Putamen (tissue), 1 donor: Measurements from ENCODE around the gene RAB24.
"Not testable (repeated sequence)": the region's sequence is repeated elsewhere in the genome, so short reads cannot be mapped to it uniquely, and the experiment has no call there.

Source experiments
- DNase-seq: peaks from one replicate; pipeline ENCODE4 v3.0.0-alpha.2; 2016; ENCODE audit warnings: low spot score

Gene RAB24

GRCh38 chr5:177303121-177303924 lies at the start of gene RAB24, which contains the start of gene PRELID1:
Gene RAB24 (minus strand): TSS chr5:177303719. CDS start chr5:177303288, 431 bp downstream.
Gene PRELID1 (plus strand): TSS chr5:177303799. CDS start chr5:177303986, 187 bp downstream.
- peak; percentile 85 for DNase-seq

- DNase-seq: no peak
Observed at GRCh38 chr5:177353093-177353492, 49.6 kb upstream of the RAB24 start.

- peak; percentile 95 for DNase-seq
Observed at GRCh38 chr5:177351392-177352329, 48.1 kb upstream of the RAB24 start, which contains the start of gene LMAN2. Gene LMAN2 (minus strand): TSS chr5:177351668. CDS start chr5:177351647, 21 bp downstream.

GRCh38 chr5:177350776-177351391 lies 47.4 kb upstream of the RAB24 start:
- DNase-seq: no peak

- DNase-seq: no peak
Observed at GRCh38 chr5:177349762-177350161, 46.2 kb upstream of the RAB24 start.

- DNase-seq: no peak
Observed at GRCh38 chr5:177349362-177349647, 45.8 kb upstream of the RAB24 start.

- DNase-seq: no peak
Observed at GRCh38 chr5:177347699-177348098, 44.2 kb upstream of the RAB24 start.

GRCh38 chr5:177346820-177347219 lies 43.3 kb upstream of the RAB24 start:
- no peak for DNase-seq

- DNase-seq: no peak
Observed at GRCh38 chr5:177344891-177345290, 41.4 kb upstream of the RAB24 start.

- no peak for DNase-seq
Observed at GRCh38 chr5:177343777-177344176, 40.3 kb upstream of the RAB24 start.

GRCh38 chr5:177343000-177343399 lies 39.5 kb upstream of the RAB24 start:
- not testable (repeated sequence) for DNase-seq

- DNase-seq: no peak
Observed at GRCh38 chr5:177339107-177339638, 35.7 kb upstream of the RAB24 start.

GRCh38 chr5:177338251-177339106 lies 35.0 kb upstream of the RAB24 start:
- DNase-seq: no peak

GRCh38 chr5:177336603-177337494 lies 33.3 kb upstream of the RAB24 start:
- no peak for DNase-seq

GRCh38 chr5:177336112-177336511 lies 32.6 kb upstream of the RAB24 start:
- DNase-seq: no peak

- DNase-seq: no peak
Observed at GRCh38 chr5:177335701-177336065, 32.2 kb upstream of the RAB24 start.

- no peak for DNase-seq
Observed at GRCh38 chr5:177334781-177335700, 31.5 kb upstream of the RAB24 start.

- DNase-seq: no peak
Observed at GRCh38 chr5:177334155-177334551, 30.6 kb upstream of the RAB24 start.
